H1 (cell line): Measurements from ENCODE around the gene PDCL3. TPM values are rescaled to one million over a fixed set of nuclear protein-coding genes. Genes with fewer than 3 reads are reported as not detected.

ENCODE experiments used
- CTCF ChIA-PET: fragments of 300-600 bp; sonication (Branson Sonifier 250); formaldehyde crosslinking; loops from one replicate; lab custom pipeline; 2021; ENCODE audit not compliant: partially characterized antibody; lab: Charles Lee
- POLR2A ChIA-PET: fragments of 300-600 bp; sonication (Branson Sonifier 250); formaldehyde crosslinking; loops from one replicate; lab custom pipeline; 2021; ENCODE audit warnings: inconsistent platforms; ENCODE audit not compliant: partially characterized antibody; lab: Charles Lee
- DNase-seq, 2 experiments: peaks; one replicate each; pipeline versions ENCODE4 v3.0.0 to v3.0.0-alpha.2; 2010 to 2022; ENCODE audit warnings: low spot score in 2 of 2, low read depth in 1 of 2, mixed read lengths in 1 of 2
- FAIRE-seq: peaks from 2 replicates; lab custom pipeline; 2011; peaks lifted over from hg19 to GRCh38; lab: Jason Lieb, UNC
- H2AFZ ChIP-seq: 2 replicates; pipeline ENCODE4 v1.8.1; 2012; ENCODE audit warnings: low read length, inconsistent platforms
- H2AK5ac ChIP-seq: 2 replicates; pipeline ENCODE4 v1.6.1; 2013; ENCODE audit warnings: low read depth, low read length
- H2BK120ac ChIP-seq: replicated peaks from 2 replicates; pipeline ENCODE3; 2013; ENCODE audit warnings: low read depth, low read length, inconsistent platforms
- H2BK12ac ChIP-seq: 2 replicates; pipeline ENCODE4 v1.6.1; 2013; ENCODE audit warnings: low read depth, low read length
- H2BK15ac ChIP-seq: 2 replicates; pipeline ENCODE4 v1.6.1; 2013; ENCODE audit warnings: low read length
- H2BK20ac ChIP-seq: 2 replicates; pipeline ENCODE4 v1.6.1; 2013; ENCODE audit warnings: low read length
- H2BK5ac ChIP-seq: 2 replicates; pipeline ENCODE4 v1.6.1; 2013; ENCODE audit warnings: low read depth, low read length
- H3K14ac ChIP-seq: 2 replicates; pipeline ENCODE4 v1.6.1; 2013; ENCODE audit warnings: inconsistent platforms; ENCODE audit not compliant: insufficient read length
- H3K18ac ChIP-seq: 2 replicates; pipeline ENCODE4 v1.6.1; 2013; ENCODE audit warnings: low read length; ENCODE audit errors: extremely low read depth
- H3K23ac ChIP-seq: 2 replicates; pipeline ENCODE4 v1.6.1; 2013; ENCODE audit warnings: inconsistent platforms; ENCODE audit not compliant: insufficient read length
- H3K23me2 ChIP-seq: 2 replicates; pipeline ENCODE4 v1.6.1; 2013; ENCODE audit warnings: low read depth, low read length
- H3K27ac ChIP-seq: 2 replicates; pipeline ENCODE4 v1.6.1; 2011; ENCODE audit warnings: low read depth, low read length, inconsistent platforms
- H3K27me3 ChIP-seq, 4 experiments: replicated peaks in 1 of 4; 1 replicate in 1 of 4; 2 replicates in 3 of 4; pipeline versions ENCODE4 v1.6.1 to v1.8.1; 2011 to 2013; ENCODE audit warnings: low read length in 3 of 4, mild to moderate bottlenecking in 3 of 4, inconsistent platforms in 2 of 4, mixed read lengths in 2 of 4, moderate library complexity in 1 of 4; ENCODE audit not compliant: control insufficient read depth in 3 of 4, insufficient read depth in 3 of 4; ENCODE audit errors: extremely low read depth in 1 of 4
- H3K36me3 ChIP-seq, 4 experiments: 2 replicates each; pipeline versions ENCODE4 v1.6.1 to v1.8.1; 2011 to 2013; ENCODE audit warnings: mild to moderate bottlenecking in 4 of 4, low read length in 3 of 4, moderate library complexity in 2 of 4, control low read depth in 1 of 4, inconsistent platforms in 1 of 4; ENCODE audit not compliant: insufficient read depth in 4 of 4, control insufficient read depth in 2 of 4
- H3K4ac ChIP-seq: replicated peaks from 2 replicates; pipeline ENCODE3; 2013; ENCODE audit warnings: low read length, low read depth, mixed read lengths, inconsistent platforms; ENCODE audit not compliant: insufficient read length
- H3K4me1 ChIP-seq, 4 experiments: replicated peaks in 1 of 4; 1 replicate in 1 of 4; 2 replicates in 3 of 4; pipeline versions ENCODE4 v1.6.1 to v1.8.1; 2011 to 2013; ENCODE audit warnings: low read length in 3 of 4, inconsistent platforms in 2 of 4, mixed read lengths in 1 of 4; ENCODE audit not compliant: insufficient read depth in 4 of 4, control insufficient read depth in 3 of 4
- H3K4me2 ChIP-seq, 2 experiments: 2 replicates each; pipeline versions ENCODE4 v1.6.1 to v1.8.1; 2011 to 2013; ENCODE audit warnings: low read depth in 2 of 2, low read length in 2 of 2, control low read depth in 1 of 2, inconsistent platforms in 1 of 2, mild to moderate bottlenecking in 1 of 2; ENCODE audit not compliant: insufficient read depth in 1 of 2
- H3K4me3 ChIP-seq, 4 experiments: fragments of 200-600, 300-600 bp in 1 of 4; sonication (generic), shearing (Covaris generic), sonication (Bioruptor Twin) in 1 of 4; 2 replicates each; pipeline versions ENCODE4 v1.5.1 to v1.8.1; 2011 to 2016; ENCODE audit warnings: low read length in 4 of 4, low read depth in 3 of 4, control low read depth in 2 of 4, inconsistent platforms in 2 of 4, mild to moderate bottlenecking in 2 of 4, mixed read lengths in 1 of 4, moderate library complexity in 1 of 4; ENCODE audit not compliant: insufficient read depth in 2 of 4; ENCODE audit errors: extremely low read depth in 1 of 4
- H3K56ac ChIP-seq: replicated peaks from 2 replicates; pipeline ENCODE3; 2013; ENCODE audit warnings: low read depth, mild to moderate bottlenecking, mixed read lengths, low read length, inconsistent platforms; ENCODE audit not compliant: insufficient read length
- H3K79me1 ChIP-seq: 2 replicates; pipeline ENCODE4 v1.6.1; 2013; ENCODE audit warnings: low read depth, low read length, control low read depth
- H3K79me2 ChIP-seq, 2 experiments: 2 replicates each; pipeline versions ENCODE4 v1.6.1 to v1.8.1; 2012 to 2013; ENCODE audit warnings: low read length in 2 of 2, mild to moderate bottlenecking in 2 of 2, inconsistent platforms in 1 of 2; ENCODE audit not compliant: insufficient read depth in 2 of 2, control insufficient read depth in 1 of 2
- H3K9ac ChIP-seq, 4 experiments: replicated peaks in 1 of 4; 1 replicate in 1 of 4; 2 replicates in 3 of 4; pipeline versions ENCODE4 v1.6.1 to v1.8.1; 2011 to 2013; ENCODE audit warnings: low read depth in 3 of 4, low read length in 3 of 4, control low read depth in 2 of 4, mild to moderate bottlenecking in 2 of 4, moderate library complexity in 2 of 4, inconsistent platforms in 1 of 4; ENCODE audit errors: extremely low read depth in 1 of 4
- H3K9me3 ChIP-seq, 2 experiments: 2 replicates each; pipeline versions ENCODE4 v1.6.1 to v1.8.1; 2012 to 2013; ENCODE audit warnings: mild to moderate bottlenecking in 2 of 2, moderate library complexity in 2 of 2, control low read depth in 1 of 2, inconsistent platforms in 1 of 2, low read depth in 1 of 2, low read length in 1 of 2, mixed read lengths in 1 of 2; ENCODE audit not compliant: insufficient read depth in 2 of 2
- H4K20me1 ChIP-seq, 2 experiments: replicated peaks in 1 of 2; 2 replicates each; pipeline versions ENCODE3 to v1.8.1; 2011 to 2013; ENCODE audit warnings: inconsistent platforms in 2 of 2, low read length in 2 of 2, mild to moderate bottlenecking in 1 of 2; ENCODE audit not compliant: insufficient read depth in 2 of 2, control insufficient read depth in 1 of 2
- H4K5ac ChIP-seq: 2 replicates; pipeline ENCODE4 v1.6.1; 2013; ENCODE audit warnings: low read length, low read depth, mixed read lengths, inconsistent platforms; ENCODE audit not compliant: insufficient read length
- H4K8ac ChIP-seq: 2 replicates; pipeline ENCODE4 v1.8.0; 2013; ENCODE audit warnings: mild to moderate bottlenecking, moderate library complexity, low read length, inconsistent platforms; ENCODE audit not compliant: insufficient read depth; ENCODE audit errors: extremely low read depth
- H4K91ac ChIP-seq: replicated peaks from 2 replicates; pipeline ENCODE3; 2013; ENCODE audit warnings: low read length, mixed read lengths, inconsistent platforms; ENCODE audit not compliant: insufficient read length
- BRCA1 ChIP-seq: IDR thresholded peaks from 2 replicates; pipeline ENCODE4 v1.6.1; 2012; ENCODE audit warnings: low read depth, low read length, improper control_type of control experiment
- CBX5 ChIP-seq: fragments of 300-800, 300-1000 bp; sonication (generic); IDR thresholded peaks from 2 replicates; pipeline ENCODE4 v1.7.1; 2016; ENCODE audit warnings: antibody characterized with exemption, low read length, low read depth
- CBX8 ChIP-seq: fragments of 300-800, 300-1000 bp; sonication (generic); IDR thresholded peaks from 2 replicates; pipeline ENCODE4 v1.7.1; 2016; ENCODE audit warnings: low read depth, low read length, borderline replicate concordance
- CHD2 ChIP-seq: IDR thresholded peaks from 2 replicates; pipeline ENCODE4 v1.6.1; 2012; ENCODE audit warnings: low read length, improper control_type of control experiment
- CTBP2 ChIP-seq: IDR thresholded peaks from 2 replicates; pipeline ENCODE4 v1.7.0; 2011; ENCODE audit warnings: borderline replicate concordance, mild to moderate bottlenecking, moderate library complexity, mixed read lengths, low read length; ENCODE audit not compliant: insufficient read depth, insufficient read length
- EGR1 ChIP-seq: IDR thresholded peaks from 2 replicates; pipeline ENCODE4 v1.6.1; 2011; ENCODE audit warnings: low read depth, low read length, borderline replicate concordance
- POLR2A ChIP-seq, 2 experiments: IDR thresholded peaks; 1 replicate in 1 of 2; 2 replicates in 1 of 2; pipeline ENCODE4 v1.6.1; 2011; ENCODE audit warnings: low read depth in 2 of 2, low read length in 2 of 2, mild to moderate bottlenecking in 2 of 2; ENCODE audit errors: control extremely low read depth in 1 of 2
- RBBP5 ChIP-seq: IDR thresholded peaks from 2 replicates; pipeline ENCODE4 v1.7.1; 2012; ENCODE audit warnings: low read depth, mild to moderate bottlenecking, inconsistent platforms, low read length, moderate library complexity, borderline replicate concordance
- SIRT6 ChIP-seq: IDR thresholded peaks from one replicate; pipeline ENCODE4 v1.7.1; 2012; ENCODE audit warnings: low read length, inconsistent platforms
- SP4 ChIP-seq: IDR thresholded peaks from 2 replicates; pipeline ENCODE4 v1.6.1; 2012; ENCODE audit warnings: low read length, inconsistent platforms
- WGBS, 2 experiments: shearing (Covaris generic) in 1 of 2; methylation state at CpG; one replicate each; pipeline versions ENCODE4 v1.1.6 to v1.1.7; 2013 to 2015; ENCODE audit warnings: low lambda C conversion rate in 2 of 2, mixed read lengths in 2 of 2, inconsistent platforms in 1 of 2, low coverage in 1 of 2, missing lambda C conversion rate in 1 of 2; ENCODE audit not compliant: insufficient replicate concordance in 2 of 2, insufficient coverage in 1 of 2, insufficient read length in 1 of 2; ENCODE audit errors: extremely low coverage in 1 of 2, missing lambda C conversion rate in 1 of 2; 5-methylcytosine and 5-hydroxymethylcytosine counted together
- polyA plus RNA-seq, 7 experiments: library from polyadenylated mRNA; depleted of rRNA in 3 of 7; stranded (reverse) in 5 of 7; unstranded in 2 of 7; fragments of >200 nt in 5 of 7; fragments of 200-250 nt in 2 of 7; gene quantifications; 1 replicate in 5 of 7; 2 replicates in 1 of 7; 4 replicates in 1 of 7; pipeline versions ENCODE4 v1.2.1 to v1.2.3, GENCODE V29; 2011 to 2013; ENCODE audit warnings: missing spikeins in 2 of 7, mixed read lengths in 2 of 7
- total RNA-seq: library from RNA; stranded (reverse); fragmentation: NEBNext Ultra II Directional; extraction: Animal tissue kit (Norgen Biotek cat#: 25700); gene quantifications from 2 replicates; pipeline ENCODE4 v1.2.1, GENCODE V29; 2021
- TF ChIP-seq, protein P1 (sequence below): IDR thresholded peaks from 2 replicates; pipeline ENCODE4 v1.6.1; 2011; ENCODE audit warnings: low read depth, mild to moderate bottlenecking, low read length; ENCODE audit not compliant: insufficient read depth

Gene PDCL3
- total and polyA plus RNA-seq, 2 of the 8 experiments (the other 6 are each of a cell fraction or from before 2014, with no cell fraction given), result 19.8 to 29.4 TPM

DNA sequence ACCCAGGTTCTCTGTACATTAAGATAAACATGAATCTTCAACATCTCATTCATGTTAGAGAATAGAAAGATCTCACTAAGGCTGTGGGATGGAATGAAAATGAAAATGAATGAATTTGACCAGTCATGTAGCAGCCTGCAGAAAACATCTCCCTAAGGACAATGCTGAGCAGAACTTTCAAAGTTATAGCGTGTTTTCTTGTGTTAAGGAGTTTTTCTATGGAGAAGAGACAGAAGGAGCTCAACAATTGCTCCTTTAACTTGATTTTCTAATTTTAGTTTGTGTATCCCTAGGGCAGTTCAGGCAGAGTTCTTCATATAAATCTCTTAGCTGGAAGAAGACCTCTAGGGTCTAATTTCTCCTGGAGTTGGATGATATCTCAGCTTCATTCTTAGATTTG, 45.2 kb upstream of the PDCL3 start:
- H2BK12ac ChIP-seq, result no peak overlapping the region
- H2BK5ac ChIP-seq, result no peak overlapping the region
- H3K18ac ChIP-seq, result no peak overlapping the region
- H3K4me2 ChIP-seq, result no peak overlapping the region
- H3K9me3 ChIP-seq, result no peaks in the 10 kb centered on the region
- no peak overlapping the region for H2AFZ ChIP-seq
- no peaks in the 10 kb centered on the region for H3K4me1 ChIP-seq
- WGBS, 2 experiments, result 89% methylated on average over 1 of the region's 1 CpG; no CpG with 5 or more reads in 1 of the 2 experiments
- no peak overlapping the region for H4K5ac ChIP-seq
- H3K4me3 ChIP-seq, result no peak overlapping the region
- H3K23me2 ChIP-seq, result no peaks in the 10 kb centered on the region; the same call in 1 of the 2 replicates
- H3K4ac ChIP-seq, result no peak overlapping the region
- TF ChIP-seq BRCA1 (no peak), POLR2A (IDR thresholded peaks at IDR 0.05; ENCODE audit: control extremely low read depth in 1 of 2, low read depth in 2 of 2, low read length in 2 of 2) (no peak), CTBP2 (no peak), EGR1 (no peak), CBX8 (no peak), CHD2 (no peak), SIRT6 (no peak), SP4 (no peak), RBBP5 (no peak), CBX5 (no peak)
- TF ChIP-seq, protein P1, sequence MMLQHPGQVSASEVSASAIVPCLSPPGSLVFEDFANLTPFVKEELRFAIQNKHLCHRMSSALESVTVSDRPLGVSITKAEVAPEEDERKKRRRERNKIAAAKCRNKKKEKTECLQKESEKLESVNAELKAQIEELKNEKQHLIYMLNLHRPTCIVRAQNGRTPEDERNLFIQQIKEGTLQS, result no peak
- H2AK5ac ChIP-seq, result no peak overlapping the region
- no peaks in the 10 kb centered on the region for H3K36me3 ChIP-seq
- H3K79me1 ChIP-seq, result no peaks in the 10 kb centered on the region
- no peak overlapping the region for H4K8ac ChIP-seq
- H2BK120ac ChIP-seq, result no peak overlapping the region
- no peak for DNase-seq
- FAIRE-seq, result no peak
- no peak overlapping the region for H3K27ac ChIP-seq
- no peaks in the 10 kb centered on the region for H4K20me1 ChIP-seq
- CTCF ChIA-PET, result interaction anchor here (1.1 kb wide), 1 partner anchor 9 kb away, joined by 4 read pairs; no protein-coding TSS in a partner anchor
- H3K27me3 ChIP-seq, result no peaks in the 10 kb centered on the region
- POLR2A ChIA-PET, result no interaction called here
- H3K56ac ChIP-seq, result no peak overlapping the region
- no peak overlapping the region for H3K23ac ChIP-seq
- H4K91ac ChIP-seq, result no peak overlapping the region
- no peak overlapping the region for H3K14ac ChIP-seq
- no peak overlapping the region for H2BK20ac ChIP-seq
- H3K79me2 ChIP-seq, result no peaks in the 10 kb centered on the region
- no peak overlapping the region for H3K9ac ChIP-seq
- no peak overlapping the region for H2BK15ac ChIP-seq
